GM12873 (cell line): ENCODE data around the gene ECSCR.

ENCODE experiments used
- CTCF ChIP-seq: IDR thresholded peaks from 2 replicates; pipeline ENCODE4 v1.5.1; 2012; ENCODE audit warnings: low read depth, mild to moderate bottlenecking, moderate library complexity, low read length, control low read depth; ENCODE audit not compliant: insufficient read depth; ENCODE audit errors: missing control alignments

The ECSCR gene

GRCh38 chr5:139473565-139473964 is 11.0 kb upstream of the ECSCR start:
- TF ChIP-seq CTCF = peak; percentile 6

GRCh38 chr5:139473105-139473504 is 10.6 kb upstream of the ECSCR start:
- no peak for TF ChIP-seq CTCF

- no peak for TF ChIP-seq CTCF
These were observed 10.0 kb upstream of the ECSCR start for GRCh38 chr5:139472386-139473030.

GRCh38 chr5:139470821-139471300 is 8.3 kb upstream of the ECSCR start, which contains the start of gene SMIM33:
Gene SMIM33, plus strand, starts transcription at chr5:139471004. Its CDS starts 118 bp downstream, at chr5:139471122.
- no peak for TF ChIP-seq CTCF

- no peak for TF ChIP-seq CTCF
These were observed 5.9 kb upstream of the ECSCR start for GRCh38 chr5:139468421-139468931.

- no peak for TF ChIP-seq CTCF
These were observed 845 bp downstream of the ECSCR start for GRCh38 chr5:139461698-139462097.

GRCh38 chr5:139461176-139461575 is 1.4 kb downstream of the ECSCR start:
- no peak for TF ChIP-seq CTCF
